B cell (primary cell): ENCODE results near the gene OTOF. TPM values are rescaled to one million over a fixed set of nuclear protein-coding genes. Genes with fewer than 3 reads are reported as not detected.

Experiments
- ATAC-seq: fragments of 200-7000 bp; cut with Tn5 transposase; one replicate; pipeline ENCODE4 v1.10.0; 2021; ENCODE audit warnings: low read depth, mild to moderate bottlenecking, moderate number of reproducible peaks, moderate library complexity
- CTCF ChIA-PET: fragments of 350-600 bp; sonication (Branson Sonifier 250); formaldehyde crosslinking; loops from one replicate; lab custom pipeline; 2021; ENCODE audit warnings: antibody characterized with exemption, inconsistent platforms; lab: Charles Lee
- POLR2A ChIA-PET: fragments of 350-600 bp; sonication (Branson Sonifier 250); formaldehyde crosslinking; loops from one replicate; lab custom pipeline; 2021; ENCODE audit warnings: antibody characterized with exemption; lab: Charles Lee
- DNase-seq: peaks from one replicate; pipeline ENCODE4 v3.0.0; 2013
- H2AFZ ChIP-seq: 2 replicates; pipeline ENCODE4 v1.6.1; 2012; ENCODE audit warnings: mild to moderate bottlenecking, low read depth, low read length; ENCODE audit not compliant: insufficient read depth, poor library complexity, severe bottlenecking
- H3K27ac ChIP-seq, 2 donors: 1 replicate in 1 of 2; 2 replicates in 1 of 2; pipeline ENCODE4 v1.5.1; 2012 to 2013; ENCODE audit warnings: low read length in 2 of 2, mild to moderate bottlenecking in 2 of 2, moderate library complexity in 1 of 2
- H3K27me3 ChIP-seq, 4 experiments: fragments of 200-600 bp in 1 of 4; sonication (generic) in 1 of 4; replicated peaks in 1 of 4; 1 replicate in 2 of 4; 2 replicates in 2 of 4; pipeline versions ENCODE4 v1.6.1 to v1.7.0; 2013 to 2016; ENCODE audit warnings: low read length in 3 of 4, mild to moderate bottlenecking in 2 of 4, mixed read lengths in 1 of 4, moderate library complexity in 1 of 4; ENCODE audit not compliant: insufficient read depth in 4 of 4, control insufficient read depth in 3 of 4; ENCODE audit errors: control extremely low read depth in 1 of 4
- H3K36me3 ChIP-seq, 2 experiments: replicated peaks in 1 of 2; 1 replicate in 1 of 2; 2 replicates in 1 of 2; pipeline versions ENCODE4 v1.6.1 to v1.7.1; 2013; ENCODE audit warnings: low read length in 1 of 2; ENCODE audit not compliant: insufficient read depth in 2 of 2, control insufficient read depth in 1 of 2; ENCODE audit errors: control extremely low read depth in 1 of 2, extremely low read depth in 1 of 2
- H3K4me1 ChIP-seq, 2 donors: fragments of 200-600 bp in 1 of 2; sonication (generic) in 1 of 2; 1 replicate in 1 of 2; 2 replicates in 1 of 2; pipeline versions ENCODE4 v1.5.1 to v1.6.1; 2013 to 2017; ENCODE audit warnings: low read length in 2 of 2; ENCODE audit not compliant: control insufficient read depth in 2 of 2, insufficient read depth in 2 of 2
- H3K4me2 ChIP-seq: replicated peaks from 2 replicates; pipeline ENCODE3; 2012; ENCODE audit warnings: mild to moderate bottlenecking, low read depth, low read length; ENCODE audit not compliant: poor library complexity, severe bottlenecking
- H3K4me3 ChIP-seq, 5 experiments: fragments of 200-600 bp in 1 of 5; sonication (generic) in 1 of 5; 1 replicate in 3 of 5; 2 replicates in 2 of 5; pipeline versions ENCODE4 v1.5.1 to v1.7.0; 2011 to 2016; ENCODE audit warnings: low read length in 4 of 5, mild to moderate bottlenecking in 4 of 5, low read depth in 2 of 5, control low read depth in 1 of 5, moderate library complexity in 1 of 5; ENCODE audit not compliant: insufficient read depth in 1 of 5; ENCODE audit errors: control extremely low read depth in 1 of 5, extremely low read depth in 1 of 5
- H3K79me2 ChIP-seq: fragments of 200-600 bp; sonication (generic); one replicate; pipeline ENCODE4 v1.6.0; 2016; ENCODE audit warnings: low read length; ENCODE audit not compliant: control insufficient read depth, insufficient read depth
- H3K9ac ChIP-seq: fragments of 200-600 bp; sonication (generic); 2 replicates; pipeline ENCODE4 v1.6.1; 2017; ENCODE audit warnings: mild to moderate bottlenecking, low read length, moderate library complexity
- H3K9me3 ChIP-seq, 3 donors: one replicate each; pipeline versions ENCODE4 v1.6.1 to v1.7.1; 2013; ENCODE audit warnings: low read length in 2 of 3; ENCODE audit not compliant: control insufficient read depth in 2 of 3, insufficient read depth in 1 of 3; ENCODE audit errors: control extremely low read depth in 1 of 3
- H4K20me1 ChIP-seq: 2 replicates; pipeline ENCODE4 v1.6.0; 2012; ENCODE audit warnings: mild to moderate bottlenecking, low read length; ENCODE audit not compliant: insufficient read depth, control insufficient read depth, poor library complexity, severe bottlenecking
- H3K27ac Mint-ChIP-seq: one replicate; pipeline ENCODE4 v1.8.0; 2021; ENCODE audit warnings: mixed read lengths
- H3K27me3 Mint-ChIP-seq: one replicate; pipeline ENCODE4 v1.8.0; 2021; ENCODE audit warnings: mixed read lengths
- H3K4me1 Mint-ChIP-seq: one replicate; pipeline ENCODE4 v1.8.0; 2021; ENCODE audit warnings: mixed read lengths
- H3K4me3 Mint-ChIP-seq: one replicate; pipeline ENCODE4 v1.8.0; 2021; ENCODE audit warnings: mixed read lengths
- H3K9me3 Mint-ChIP-seq: one replicate; pipeline ENCODE4 v1.8.0; 2022; ENCODE audit warnings: mixed read lengths; ENCODE audit not compliant: insufficient read depth
- EZH2 ChIP-seq: IDR thresholded peaks from 2 replicates; pipeline ENCODE4 v1.6.1; 2012; ENCODE audit warnings: borderline replicate concordance, low read depth, mild to moderate bottlenecking, moderate library complexity, low read length; ENCODE audit not compliant: insufficient read depth, poor library complexity, severe bottlenecking
- WGBS: methylation state at CpG from one replicate; pipeline ENCODE4 v1.1.5; 2013; ENCODE audit warnings: missing lambda C conversion rate; ENCODE audit not compliant: insufficient coverage; 5-methylcytosine and 5-hydroxymethylcytosine counted together
- intact Hi-C: fragments of 100-400 bp; cut with micrococcal nuclease; formaldehyde crosslinking; loops from one replicate; pipeline ENCODE4 v1.10.0; 2022
- polyA plus RNA-seq: library from polyadenylated mRNA; depleted of rRNA; stranded (reverse); fragments of >200 nt; gene quantifications from 2 replicates; pipeline ENCODE4 v1.2.3, GENCODE V29; 2012
- total RNA-seq, 2 donors: library from RNA; stranded (reverse); fragments of 120-200 nt in 1 of 2; gene quantifications; 1 replicate in 1 of 2; 2 replicates in 1 of 2; pipeline versions ENCODE4 v1.2.3 to v1.2.4, GENCODE V29; 2013 to 2022
- TF ChIP-seq, protein P1 (sequence below): fragments of 200-600 bp; IDR thresholded peaks from one replicate; pipeline ENCODE4 v1.8.0; 2022; ENCODE audit warnings: antibody characterized with exemption, mild to moderate bottlenecking

OTOF gene
- total and polyA plus RNA-seq, 2 donors (not counting 1 experiment from before 2014, with no cell fraction given), result not detected

DNA sequence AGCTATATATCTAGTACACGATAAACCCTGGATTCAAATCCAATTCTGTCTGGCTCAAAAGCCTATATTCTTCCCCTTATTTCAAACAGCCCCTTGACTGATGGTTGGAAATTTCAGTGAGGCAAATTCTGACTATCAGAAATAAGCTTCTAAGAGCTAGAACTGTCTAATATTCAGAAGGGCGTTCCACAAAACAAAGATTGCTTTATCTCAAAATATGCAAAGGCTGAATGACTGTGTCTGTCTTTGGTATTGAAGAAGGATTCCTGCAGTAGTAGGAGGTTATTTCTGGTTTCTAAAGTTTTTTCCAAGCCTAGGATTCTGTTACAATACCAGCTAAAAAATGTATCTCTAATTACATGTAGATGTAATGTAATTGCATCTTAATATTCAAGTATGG, 45.1 kb downstream of the OTOF start:
- TF ChIP-seq, protein P1, sequence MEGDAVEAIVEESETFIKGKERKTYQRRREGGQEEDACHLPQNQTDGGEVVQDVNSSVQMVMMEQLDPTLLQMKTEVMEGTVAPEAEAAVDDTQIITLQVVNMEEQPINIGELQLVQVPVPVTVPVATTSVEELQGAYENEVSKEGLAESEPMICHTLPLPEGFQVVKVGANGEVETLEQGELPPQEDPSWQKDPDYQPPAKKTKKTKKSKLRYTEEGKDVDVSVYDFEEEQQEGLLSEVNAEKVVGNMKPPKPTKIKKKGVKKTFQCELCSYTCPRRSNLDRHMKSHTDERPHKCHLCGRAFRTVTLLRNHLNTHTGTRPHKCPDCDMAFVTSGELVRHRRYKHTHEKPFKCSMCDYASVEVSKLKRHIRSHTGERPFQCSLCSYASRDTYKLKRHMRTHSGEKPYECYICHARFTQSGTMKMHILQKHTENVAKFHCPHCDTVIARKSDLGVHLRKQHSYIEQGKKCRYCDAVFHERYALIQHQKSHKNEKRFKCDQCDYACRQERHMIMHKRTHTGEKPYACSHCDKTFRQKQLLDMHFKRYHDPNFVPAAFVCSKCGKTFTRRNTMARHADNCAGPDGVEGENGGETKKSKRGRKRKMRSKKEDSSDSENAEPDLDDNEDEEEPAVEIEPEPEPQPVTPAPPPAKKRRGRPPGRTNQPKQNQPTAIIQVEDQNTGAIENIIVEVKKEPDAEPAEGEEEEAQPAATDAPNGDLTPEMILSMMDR, result no peak
- TF ChIP-seq EZH2, result no peak
- H3K4me3 Mint-ChIP-seq, result no peak overlapping the region
- no peak overlapping the region for H3K9ac ChIP-seq

DNA sequence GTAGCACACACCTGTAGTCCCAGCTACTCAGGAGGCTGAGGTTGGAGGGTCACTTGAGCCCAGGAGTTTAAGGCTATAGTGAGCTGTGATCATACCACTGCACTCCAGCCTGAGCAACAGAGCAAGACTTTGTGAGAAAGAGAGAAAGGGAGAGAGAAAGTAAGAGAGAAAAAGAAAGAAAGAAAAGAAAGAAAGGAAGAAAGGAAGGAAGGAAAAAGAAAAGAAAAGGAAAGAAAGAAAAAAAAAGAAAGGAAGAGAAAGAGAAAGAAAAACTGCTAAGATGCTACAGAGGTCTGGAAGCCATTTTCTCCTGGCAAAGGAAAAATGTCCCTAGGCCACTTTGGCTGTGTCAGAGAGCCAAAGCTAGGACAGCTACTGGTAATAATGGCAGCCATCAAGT, 45.6 kb downstream of the OTOF start:
- no peaks in the 10 kb centered on the region for H4K20me1 ChIP-seq
- no peak overlapping the region for H3K27ac ChIP-seq
- H3K27me3 ChIP-seq, result no peaks in the 10 kb centered on the region
- no peaks in the 10 kb centered on the region for H3K79me2 ChIP-seq
- no peak overlapping the region for H2AFZ ChIP-seq
- Mint-ChIP-seq H3K4me3 (no peak overlapping the region), H3K4me1 (no peaks in the 10 kb centered on the region), H3K27me3 (peaks cover 8% of the 10 kb centered on the region), H3K27ac (no peak overlapping the region), H3K9me3 (no peaks in the 10 kb centered on the region)
- POLR2A ChIA-PET, result no interaction called here
- no peaks in the 10 kb centered on the region for H3K9me3 ChIP-seq
- no peak for ATAC-seq
- no peak for TF ChIP-seq EZH2
- TF ChIP-seq, protein P1, result no peak
- H3K9ac ChIP-seq, result no peak overlapping the region
- H3K36me3 ChIP-seq, result no peaks in the 10 kb centered on the region
- H3K4me1 ChIP-seq, result no peaks in the 10 kb centered on the region
- H3K4me3 ChIP-seq, result no peak overlapping the region
- CTCF ChIA-PET, result no interaction called here
- DNase-seq, result no peak
- intact Hi-C loops, result no loop called here
- no peak overlapping the region for H3K4me2 ChIP-seq

More for the DNA sequence above, 45.1 kb downstream of the OTOF start:
- H2AFZ ChIP-seq, result no peak overlapping the region
- no peaks in the 10 kb centered on the region for H4K20me1 ChIP-seq
- no peak overlapping the region for H3K4me3 ChIP-seq
- Mint-ChIP-seq H3K27me3 (peaks cover 8% of the 10 kb centered on the region), H3K27ac (no peak overlapping the region), H3K9me3 (no peaks in the 10 kb centered on the region), H3K4me1 (no peaks in the 10 kb centered on the region)
- H3K27ac ChIP-seq, result no peak overlapping the region
- H3K79me2 ChIP-seq, result no peaks in the 10 kb centered on the region
- WGBS, result no CpG with 5 or more reads among the region's 2 CpGs
- ChIA-PET CTCF (no interaction called here), POLR2A (no interaction called here)
- intact Hi-C loops, result no loop called here
- no peaks in the 10 kb centered on the region for H3K27me3 ChIP-seq
- ATAC-seq (no peak), DNase-seq (no peak)
- no peaks in the 10 kb centered on the region for H3K9me3 ChIP-seq
- no peaks in the 10 kb centered on the region for H3K36me3 ChIP-seq
- no peaks in the 10 kb centered on the region for H3K4me1 ChIP-seq
- no peak overlapping the region for H3K4me2 ChIP-seq
